Hypothalamus (tissue), 51 donors: ENCODE data around the gene NPIPB8.
"Not testable (repeated sequence)": the region's sequence is repeated elsewhere in the genome, so short reads cannot be mapped to it uniquely, and the experiment has no call there.

Experiments used
- DNase-seq, 51 donors: peaks; one replicate each; lab custom pipeline; 2025; lab: John Stamatoyannopoulos, UW

The NPIPB8 gene

GRCh38 chr16:28637765-28638164, at the start of gene NPIPB8:
Gene NPIPB8, plus strand, starts transcription at chr16:28638065. Its CDS starts 296 bp downstream, at chr16:28638361.
- not testable (repeated sequence) for DNase-seq

- DNase-seq: no peak
Observed at GRCh38 chr16:28589069-28589468, 48.8 kb upstream of the NPIPB8 start.

- no peak for DNase-seq
Observed at GRCh38 chr16:28589930-28590329, 47.9 kb upstream of the NPIPB8 start.

- no peak for DNase-seq
Observed at GRCh38 chr16:28590384-28591340, 47.2 kb upstream of the NPIPB8 start.

GRCh38 chr16:28591355-28591754, 46.5 kb upstream of the NPIPB8 start:
- no peak for DNase-seq

GRCh38 chr16:28592511-28592910, 45.4 kb upstream of the NPIPB8 start:
- DNase-seq: no peak

- no peak for DNase-seq
Observed at GRCh38 chr16:28592979-28593553, 44.8 kb upstream of the NPIPB8 start.

GRCh38 chr16:28595451-28595850, 42.4 kb upstream of the NPIPB8 start:
- DNase-seq: not testable (repeated sequence)

- DNase-seq: no peak
Observed at GRCh38 chr16:28596115-28596630, 41.7 kb upstream of the NPIPB8 start.

- no peak for DNase-seq
Observed at GRCh38 chr16:28596840-28597691, 40.8 kb upstream of the NPIPB8 start, which contains the start of gene SULT1A2. Gene SULT1A2, minus strand, starts transcription at chr16:28597050. Its CDS starts 1,120 bp downstream, at chr16:28595930.

GRCh38 chr16:28597692-28598261, 40.1 kb upstream of the NPIPB8 start:
- DNase-seq: no peak

- DNase-seq: not testable (repeated sequence)
Observed at GRCh38 chr16:28599377-28600285, 38.2 kb upstream of the NPIPB8 start.

GRCh38 chr16:28600965-28601364, 36.9 kb upstream of the NPIPB8 start:
- DNase-seq: not testable (repeated sequence)

- DNase-seq: not testable (repeated sequence)
Observed at GRCh38 chr16:28601589-28601988, 36.3 kb upstream of the NPIPB8 start.

GRCh38 chr16:28602062-28602461, 35.8 kb upstream of the NPIPB8 start:
- DNase-seq: not testable (repeated sequence)

- DNase-seq: no peak
Observed at GRCh38 chr16:28602529-28602928, 35.3 kb upstream of the NPIPB8 start.

- DNase-seq: no peak
Observed at GRCh38 chr16:28603381-28604185, 34.3 kb upstream of the NPIPB8 start.

GRCh38 chr16:28604186-28604565, 33.7 kb upstream of the NPIPB8 start:
- no peak for DNase-seq
